HG03520 (cell line): ENCODE data around the gene SLC6A18.

ENCODE experiments used
- ATAC-seq: cut with Tn5 transposase; IDR thresholded peaks from one replicate; pipeline ENCODE4 v1.9.1; 2021; ENCODE audit warnings: mild to moderate bottlenecking, moderate library complexity; ENCODE audit not compliant: unreplicated experiment

The SLC6A18 gene

DNA sequence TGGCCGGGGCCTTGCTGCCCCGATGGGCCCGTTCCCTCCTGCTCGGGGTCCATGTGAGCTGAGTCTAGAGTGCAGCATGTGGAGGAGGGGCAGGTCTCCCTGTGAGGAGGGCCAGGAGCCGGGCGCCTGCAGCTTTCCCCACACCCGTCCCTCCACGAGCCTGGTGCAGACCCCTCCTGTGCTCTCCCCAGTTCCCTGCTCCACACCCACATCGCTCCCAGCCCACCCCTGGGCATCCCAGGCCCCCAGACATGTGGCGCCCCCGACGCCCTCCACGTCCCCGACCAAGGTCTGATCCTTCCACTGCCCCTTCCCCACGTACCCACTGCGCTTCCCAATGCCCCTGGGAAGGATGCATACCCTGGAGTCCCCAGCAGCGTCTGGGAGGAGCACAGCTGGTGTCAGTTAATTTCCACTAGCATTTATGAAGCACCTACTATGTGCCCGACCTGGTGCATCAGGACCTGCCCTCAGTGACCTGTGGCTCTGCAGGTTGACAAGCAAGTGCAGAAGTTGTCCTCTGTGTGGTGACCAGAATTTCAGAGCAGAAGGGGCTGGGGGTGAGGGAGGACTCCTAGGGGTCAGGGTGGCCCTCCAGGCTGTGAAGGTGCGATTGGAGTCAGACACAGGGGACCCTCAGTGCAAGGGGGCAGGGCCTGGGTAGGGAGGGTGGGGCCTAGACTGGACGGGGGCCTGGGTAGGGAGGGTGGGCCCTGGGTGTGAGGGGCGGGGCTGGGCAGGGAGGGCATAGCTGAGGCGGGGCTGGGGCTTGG, 10.8 kb upstream of the SLC6A18 start:
- no peak for ATAC-seq

DNA sequence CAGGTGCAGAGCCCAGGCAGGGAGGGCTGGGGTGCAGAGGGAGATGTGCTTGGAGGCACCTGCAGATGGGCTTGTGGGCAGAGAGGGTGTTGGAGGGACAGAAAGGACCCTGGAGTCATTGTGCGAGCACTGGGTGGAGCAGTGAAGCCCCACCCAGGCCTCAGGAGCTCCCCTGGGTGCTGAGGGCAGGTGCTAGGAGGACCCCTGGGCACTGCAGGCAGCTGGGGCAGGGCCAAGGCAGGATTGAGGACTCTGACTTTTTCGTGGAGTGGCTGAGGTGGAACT, 10.3 kb upstream of the SLC6A18 start:
- no peak for ATAC-seq

DNA sequence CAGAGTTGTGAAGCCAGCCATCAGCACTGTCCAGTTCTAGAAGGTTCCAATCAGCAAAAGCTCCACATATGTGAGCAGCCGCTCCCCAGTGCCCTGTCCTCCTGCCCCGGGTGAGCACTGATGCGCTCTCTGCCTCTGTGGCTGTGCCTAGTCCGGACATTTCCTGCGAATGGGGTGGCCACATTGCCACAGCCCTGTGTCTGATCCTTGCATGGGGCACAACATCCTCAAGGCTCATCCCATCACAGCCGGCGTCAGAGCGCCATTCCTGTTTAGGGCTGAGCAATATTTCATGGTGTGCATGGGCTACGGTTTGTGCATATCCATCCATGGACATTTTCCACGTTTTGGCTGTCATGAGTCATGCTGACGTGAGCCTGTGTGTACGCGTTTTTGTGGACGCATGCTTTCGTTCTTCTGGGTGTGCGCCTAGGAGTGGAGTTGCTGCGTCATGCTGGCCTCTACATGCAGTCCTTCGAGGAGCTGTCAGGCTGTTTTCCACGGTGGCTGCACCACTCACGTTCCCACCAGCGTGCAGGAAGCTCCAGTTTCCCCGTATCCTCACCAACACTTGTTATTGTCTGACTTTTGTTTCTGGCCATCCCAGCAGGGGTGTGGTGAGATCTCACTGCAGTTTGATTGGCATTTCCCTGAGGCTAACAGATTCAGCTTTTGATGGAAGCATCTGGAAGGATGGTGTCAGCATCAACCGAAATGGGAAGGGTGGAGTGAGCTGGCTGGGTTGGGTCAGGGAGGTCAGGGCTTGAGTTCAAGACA, 9.7 kb upstream of the SLC6A18 start:
- ATAC-seq = no peak

DNA sequence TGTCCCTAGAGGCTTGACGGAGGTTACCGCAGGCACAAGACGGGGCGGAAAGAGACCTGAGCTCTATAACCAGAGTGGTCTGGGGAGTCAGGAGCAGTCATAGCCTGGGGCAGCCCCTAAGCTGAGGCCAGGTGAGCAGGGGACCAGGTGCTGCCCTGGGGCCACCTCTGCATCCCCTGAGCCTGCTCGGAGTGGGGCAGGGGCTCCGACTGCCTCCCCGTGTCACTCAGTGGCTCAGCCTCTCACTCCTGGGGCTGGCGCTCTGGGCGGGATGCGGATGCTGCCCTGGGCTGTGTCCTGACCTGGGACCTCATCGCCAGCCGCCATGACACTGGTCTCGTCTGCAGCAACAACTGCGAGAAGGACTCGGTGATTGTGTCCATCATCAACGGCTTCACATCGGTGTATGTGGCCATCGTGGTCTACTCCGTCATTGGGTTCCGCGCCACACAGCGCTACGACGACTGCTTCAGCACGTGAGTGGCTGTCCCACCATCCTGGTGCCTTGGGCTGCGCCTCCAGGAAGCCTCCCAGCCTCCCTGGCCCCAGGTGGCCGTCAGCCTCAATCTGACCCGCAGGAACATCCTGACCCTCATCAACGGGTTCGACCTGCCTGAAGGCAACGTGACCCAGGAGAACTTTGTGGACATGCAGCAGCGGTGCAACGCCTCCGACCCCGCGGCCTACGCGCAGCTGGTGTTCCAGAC, 8.8 kb upstream of the SLC6A18 start:
- no peak for ATAC-seq

DNA sequence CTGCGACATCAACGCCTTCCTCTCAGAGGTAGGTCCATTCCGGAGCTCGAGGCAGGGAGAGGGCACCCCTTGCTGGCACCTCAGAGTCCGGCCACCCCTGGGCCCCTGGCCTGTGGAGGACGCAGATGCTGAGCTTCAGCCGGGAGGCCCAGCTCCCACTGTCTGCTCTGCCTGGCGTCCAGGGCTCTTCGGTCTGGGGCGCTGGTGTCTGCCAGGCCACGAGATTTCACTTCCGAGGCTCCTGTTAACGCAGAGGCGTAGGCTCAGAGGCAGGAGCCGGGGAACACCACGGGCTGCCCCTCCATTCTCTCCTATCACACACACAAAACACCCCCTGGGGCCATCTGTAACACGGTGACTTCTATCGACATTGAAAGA, 8.3 kb upstream of the SLC6A18 start:
- ATAC-seq = no peak

DNA sequence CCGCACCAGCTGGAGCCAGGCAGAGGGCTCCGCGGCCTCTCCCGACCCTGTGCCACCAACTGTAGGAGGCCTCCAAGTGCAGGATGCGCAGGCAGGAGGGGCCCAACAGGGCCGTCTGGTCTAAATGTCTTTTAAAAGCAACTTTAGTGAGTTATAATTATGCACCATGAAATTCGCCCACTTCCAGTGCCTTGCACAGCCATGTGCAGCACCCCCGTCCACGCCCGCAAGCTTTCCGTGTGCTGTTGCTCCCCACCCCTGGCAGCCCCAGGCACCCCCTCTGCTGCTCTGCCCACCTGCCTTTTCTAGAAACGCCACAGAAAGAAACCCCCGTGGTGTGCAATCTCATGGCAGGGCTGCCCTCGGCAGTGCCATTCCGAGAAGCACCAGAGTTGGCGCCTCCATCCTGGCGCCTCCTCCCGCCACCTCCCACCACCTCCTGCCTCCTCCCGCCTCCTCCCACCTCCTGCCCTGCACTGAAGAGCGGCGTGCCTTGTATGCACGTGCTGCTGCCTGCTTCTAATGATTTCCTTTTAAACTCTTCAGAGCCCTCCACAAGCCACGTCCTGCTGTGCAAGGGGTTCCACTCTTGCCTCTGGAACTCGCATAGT, 7.5 kb upstream of the SLC6A18 start:
- ATAC-seq = no peak

DNA sequence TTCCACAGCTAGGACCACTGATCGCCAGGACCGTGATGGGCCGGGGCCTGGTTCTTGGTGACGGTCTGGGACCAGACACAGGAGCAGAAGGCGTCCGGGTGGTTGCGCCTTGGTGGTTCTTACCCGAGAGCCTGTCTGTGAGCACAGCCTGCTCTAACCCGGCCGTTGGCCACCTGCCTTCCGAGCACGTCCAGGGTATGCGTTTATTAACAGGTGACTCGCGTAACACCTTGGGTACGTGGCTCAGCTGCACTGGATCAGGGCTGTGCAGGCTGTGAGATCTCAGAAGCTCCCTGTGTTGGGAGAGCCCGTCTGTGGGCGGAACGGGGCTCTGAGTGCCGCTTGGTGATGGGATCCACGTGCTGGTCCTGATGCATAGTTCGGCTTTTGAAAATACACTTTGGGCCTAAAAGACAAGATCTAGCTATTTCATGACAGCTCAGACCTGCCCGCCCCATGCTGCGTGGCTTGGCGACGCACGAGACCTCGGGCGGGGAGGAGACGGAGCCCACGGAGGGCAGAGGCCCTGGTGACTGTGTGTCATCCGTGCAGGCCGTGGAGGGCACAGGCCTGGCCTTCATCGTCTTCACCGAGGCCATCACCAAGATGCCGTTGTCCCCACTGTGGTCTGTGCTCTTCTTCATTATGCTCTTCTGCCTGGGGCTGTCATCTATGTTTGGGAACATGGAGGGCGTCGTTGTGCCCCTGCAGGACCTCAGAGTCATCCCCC, 6.7 kb upstream of the SLC6A18 start:
- ATAC-seq = no peak

DNA sequence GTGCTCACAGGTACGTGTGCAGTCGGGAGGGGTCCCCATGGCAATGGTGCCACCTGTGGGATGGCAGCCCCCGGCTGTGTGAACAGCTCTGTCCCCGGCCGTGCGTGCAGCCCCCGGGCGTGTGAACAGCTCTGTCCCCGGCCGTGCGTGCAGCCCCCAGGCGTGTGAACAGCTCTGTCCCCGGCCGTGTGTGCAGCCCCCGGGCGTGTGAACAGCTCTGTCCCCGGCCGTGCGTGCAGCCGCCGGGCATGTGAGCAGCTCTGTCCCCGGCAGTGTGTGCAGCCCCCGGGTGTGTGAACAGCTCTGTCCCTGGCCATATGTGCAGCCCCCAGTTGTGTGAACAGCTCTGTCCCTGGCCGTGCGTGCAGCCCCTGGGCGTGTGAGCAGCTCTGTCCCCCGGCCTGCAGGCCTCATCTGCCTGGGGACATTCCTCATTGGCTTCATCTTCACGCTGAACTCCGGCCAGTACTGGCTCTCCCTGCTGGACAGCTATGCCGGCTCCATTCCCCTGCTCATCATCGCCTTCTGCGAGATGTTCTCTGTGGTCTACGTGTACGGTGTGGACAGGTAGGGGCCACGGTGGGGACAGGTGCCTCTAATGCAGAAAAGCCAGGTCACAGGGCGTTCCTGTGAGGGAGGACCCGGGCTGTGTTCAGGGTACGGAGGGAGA, 5.9 kb upstream of the SLC6A18 start:
- no peak for ATAC-seq

DNA sequence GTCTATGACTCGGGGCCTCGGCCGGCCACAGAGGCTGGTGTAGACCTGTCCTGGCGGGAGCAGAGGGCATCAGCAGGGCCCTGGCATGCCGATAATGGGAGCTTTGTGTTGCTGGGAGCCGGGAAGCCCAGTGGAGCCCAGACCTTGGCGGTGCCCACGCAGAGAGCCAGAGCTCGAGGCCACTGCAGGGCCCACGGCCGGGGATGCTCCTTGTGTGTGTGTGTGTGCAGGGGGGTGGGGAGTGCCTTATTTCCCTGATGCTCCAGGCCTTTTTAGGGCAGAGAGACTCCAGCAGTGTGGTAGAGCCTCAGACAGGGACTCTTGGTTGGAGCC, 5.4 kb upstream of the SLC6A18 start:
- no peak for ATAC-seq

DNA sequence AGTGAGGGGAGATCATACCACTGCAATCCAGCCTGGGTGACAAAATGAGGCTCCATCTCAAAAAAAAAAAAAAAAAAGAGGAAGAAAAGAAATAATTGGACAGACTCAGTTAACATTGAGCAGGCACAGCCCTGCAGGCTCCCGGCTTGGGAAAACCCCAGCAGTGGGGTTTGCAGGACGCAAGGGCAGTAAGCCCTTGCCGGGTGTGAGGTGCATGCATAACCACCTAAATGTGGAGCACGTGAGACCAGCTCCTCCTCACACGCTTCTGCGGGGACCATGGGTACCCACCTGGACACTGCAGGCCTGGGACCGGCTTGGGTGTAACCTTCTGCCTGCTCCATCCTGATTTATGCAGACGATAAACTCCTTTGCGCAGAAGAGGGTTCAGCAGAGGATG, 4.8 kb upstream of the SLC6A18 start:
- no peak for ATAC-seq

DNA sequence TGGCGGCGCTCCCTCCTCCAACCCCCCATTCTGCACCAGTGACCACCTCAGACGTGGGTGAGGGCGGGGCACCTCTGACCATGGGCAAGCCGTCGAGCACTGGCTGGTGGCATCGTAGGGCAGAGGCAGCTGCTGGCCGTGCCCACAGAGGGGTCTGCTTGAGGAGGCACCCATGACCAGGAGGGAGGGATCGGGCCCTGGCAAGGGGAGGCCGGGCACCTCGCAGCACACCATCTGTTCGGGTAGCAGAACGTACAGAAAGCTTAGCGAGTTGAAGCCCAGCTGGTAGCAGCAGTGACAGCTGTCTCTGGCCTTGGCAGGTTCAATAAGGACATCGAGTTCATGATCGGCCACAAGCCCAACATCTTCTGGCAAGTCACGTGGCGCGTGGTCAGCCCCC, 4.3 kb upstream of the SLC6A18 start:
- no peak for ATAC-seq

DNA sequence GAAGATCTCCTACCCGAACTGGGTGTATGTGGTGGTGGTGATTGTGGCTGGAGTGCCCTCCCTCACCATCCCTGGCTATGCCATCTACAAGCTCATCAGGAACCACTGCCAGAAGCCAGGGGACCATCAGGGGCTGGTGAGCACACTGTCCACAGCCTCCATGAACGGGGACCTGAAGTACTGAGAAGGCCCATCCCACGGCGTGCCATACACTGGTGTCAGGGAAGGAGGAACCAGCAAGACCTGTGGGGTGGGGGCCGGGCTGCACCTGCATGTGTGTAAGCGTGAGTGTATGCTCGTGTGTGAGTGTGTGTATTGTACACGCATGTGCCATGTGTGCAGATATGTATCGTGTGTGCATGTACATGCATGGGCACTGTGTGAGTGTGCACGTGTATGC, 3.5 kb upstream of the SLC6A18 start:
- ATAC-seq = no peak

DNA sequence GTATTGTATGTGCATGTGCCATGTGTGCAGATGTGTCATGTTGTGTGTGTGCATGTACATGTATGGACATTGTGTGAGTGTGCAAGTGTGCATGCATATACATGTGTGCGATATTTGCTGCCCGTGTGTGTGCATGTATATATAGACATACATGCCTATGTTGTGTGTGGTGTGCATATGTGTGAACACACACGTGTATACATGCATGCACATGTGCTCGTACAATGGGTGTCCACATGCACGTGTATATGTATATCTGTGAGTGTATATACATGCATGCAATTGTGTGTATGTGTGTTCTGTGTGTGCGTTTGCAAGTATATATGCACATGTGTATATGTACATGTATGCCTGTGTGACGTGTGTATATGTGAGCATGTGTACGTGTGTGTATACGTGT, 3.0 kb upstream of the SLC6A18 start:
- ATAC-seq = no peak

DNA sequence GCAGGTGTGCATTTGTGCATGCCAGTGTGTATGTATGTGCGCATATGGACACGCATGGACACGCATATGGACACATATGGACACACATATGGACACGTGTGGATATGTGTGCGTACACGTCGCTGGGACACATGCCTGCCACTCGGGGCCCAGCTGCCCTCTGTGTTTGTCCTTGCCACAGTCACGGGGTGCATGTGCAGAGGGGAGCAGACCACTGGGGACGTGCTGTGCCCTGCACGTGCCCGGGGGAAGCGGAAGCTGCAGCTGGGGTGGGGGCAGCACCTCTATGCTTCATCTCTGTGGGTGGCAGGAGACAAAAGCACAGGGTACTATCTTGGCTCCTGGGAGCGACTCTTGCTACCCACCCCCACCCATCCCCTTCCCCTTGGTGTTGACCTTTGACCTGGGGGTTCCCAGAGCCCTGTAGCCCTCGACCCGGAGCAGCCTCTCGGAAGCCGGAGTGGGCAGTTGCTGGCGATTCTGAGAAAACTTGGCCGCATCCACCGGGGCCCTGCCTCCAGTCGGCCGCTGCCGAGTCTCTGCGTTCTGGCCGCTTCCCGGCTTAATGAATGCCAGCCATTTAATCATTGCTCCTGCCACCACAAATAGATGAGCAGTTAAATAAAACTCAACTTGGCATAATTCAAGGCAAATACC, 2.4 kb upstream of the SLC6A18 start:
- ATAC-seq = no peak

DNA sequence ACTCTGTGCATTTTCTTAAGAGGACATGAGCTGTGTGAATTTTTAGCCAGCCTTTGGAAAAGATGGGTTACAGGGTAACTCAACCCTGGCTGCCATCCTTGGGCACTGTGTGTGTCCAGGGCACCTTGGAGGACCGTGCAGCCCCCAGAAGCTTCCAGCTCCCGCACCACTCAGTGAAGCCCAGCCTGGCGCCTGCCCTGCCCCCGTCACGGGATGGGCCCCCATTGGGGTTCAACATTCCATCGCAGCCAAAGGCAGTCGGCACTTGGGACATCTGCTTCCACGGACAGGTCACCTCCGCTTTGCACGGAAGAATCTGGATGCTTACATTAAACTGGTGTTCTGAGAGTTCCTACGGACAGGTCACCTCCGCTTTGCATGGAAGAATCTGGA, 1.9 kb upstream of the SLC6A18 start:
- no peak for ATAC-seq

DNA sequence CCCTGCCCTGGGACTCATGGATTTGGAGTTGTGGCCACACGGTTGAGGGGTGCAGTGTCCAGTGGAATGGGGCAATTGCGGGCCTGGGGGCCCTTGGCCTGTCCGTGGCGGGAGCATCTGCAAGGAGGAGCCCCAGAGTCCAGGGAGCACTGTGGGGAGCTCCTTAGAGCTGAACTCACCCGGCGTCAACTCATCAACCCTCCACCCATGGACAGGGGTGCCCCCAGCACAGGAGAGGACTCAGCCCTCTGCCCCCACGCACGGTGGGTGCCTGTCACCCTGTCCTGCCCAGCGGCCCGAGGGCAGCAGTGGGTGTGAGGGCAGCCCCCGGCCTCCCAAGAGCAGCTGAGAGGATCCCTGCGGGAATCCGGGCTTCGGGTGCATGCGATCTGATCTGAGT, 550 bp upstream of the SLC6A18 start:
- no peak for ATAC-seq

DNA sequence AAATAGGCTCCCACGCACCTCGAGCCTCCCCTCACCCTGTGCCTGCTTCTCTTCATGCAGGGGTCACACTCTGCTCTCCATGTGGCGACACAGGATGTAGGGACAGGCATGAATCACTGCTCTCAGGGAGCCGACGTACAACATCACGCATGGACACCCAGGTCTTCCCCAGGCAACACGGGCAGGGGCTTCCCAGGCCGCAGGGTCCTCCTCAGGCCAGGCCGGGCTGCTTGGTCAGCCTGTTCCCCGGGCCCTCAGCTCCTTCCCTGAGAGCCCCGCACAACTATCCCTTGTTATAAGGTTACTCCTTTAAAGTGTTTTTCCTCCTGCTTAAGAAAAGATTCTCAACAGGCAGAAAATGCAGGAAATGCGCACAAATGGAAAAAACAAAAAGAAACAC, 1.1 kb downstream of the SLC6A18 start:
- ATAC-seq = no peak

DNA sequence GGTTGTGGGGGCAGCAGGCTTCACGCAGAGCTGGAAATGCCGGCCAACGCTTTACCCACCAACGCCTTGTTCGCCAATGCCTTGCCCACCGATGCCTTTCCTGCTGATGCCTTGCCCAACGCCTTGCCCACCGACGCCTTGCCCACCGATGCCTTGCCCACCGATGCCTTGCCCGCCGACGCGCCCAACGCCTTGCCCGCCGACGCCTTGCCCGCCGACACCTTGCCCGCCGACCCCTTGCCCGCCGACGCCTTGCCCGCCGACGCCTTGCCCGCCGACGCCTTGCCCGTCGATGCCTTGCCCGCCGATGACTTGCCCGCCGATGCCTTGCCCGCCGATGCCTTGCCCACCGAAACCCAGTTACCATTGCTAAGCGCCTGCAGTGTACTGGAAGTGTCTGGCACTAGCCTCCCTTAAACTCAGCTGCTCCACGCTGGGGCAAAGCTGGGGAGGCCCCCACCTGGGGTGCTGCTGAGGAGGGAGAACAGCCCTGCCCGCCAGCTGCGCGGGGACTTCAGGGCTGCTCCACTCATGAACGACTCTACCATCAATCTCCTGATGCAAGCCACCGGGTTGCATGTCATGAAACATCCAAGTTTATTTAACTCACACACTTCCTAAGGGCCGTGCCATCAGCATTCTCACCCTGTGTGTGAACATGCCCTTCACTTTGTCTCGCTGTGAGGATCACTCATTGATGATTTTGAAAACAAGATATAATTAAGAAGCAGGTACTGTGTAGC, 1.8 kb downstream of the SLC6A18 start:
- ATAC-seq = no peak

DNA sequence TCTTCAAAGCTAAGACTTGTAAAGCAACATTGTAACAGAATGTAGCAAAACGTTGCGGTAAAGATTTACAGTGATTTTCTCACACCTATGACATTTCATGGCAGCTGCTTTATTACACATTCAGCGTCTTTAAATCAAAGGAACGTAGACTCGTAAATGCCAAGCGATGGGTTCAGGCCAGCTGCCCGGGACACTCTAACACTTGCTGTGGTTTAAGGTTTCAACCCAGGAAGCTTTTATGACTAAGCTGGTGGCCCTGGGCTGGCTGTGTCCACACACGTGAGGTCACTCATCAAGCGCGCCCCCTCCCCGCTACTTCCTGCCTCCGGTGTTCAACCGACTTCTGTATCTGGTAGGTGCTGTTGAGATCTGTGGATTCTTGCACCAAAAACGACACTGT, 2.5 kb downstream of the SLC6A18 start:
- ATAC-seq = no peak

DNA sequence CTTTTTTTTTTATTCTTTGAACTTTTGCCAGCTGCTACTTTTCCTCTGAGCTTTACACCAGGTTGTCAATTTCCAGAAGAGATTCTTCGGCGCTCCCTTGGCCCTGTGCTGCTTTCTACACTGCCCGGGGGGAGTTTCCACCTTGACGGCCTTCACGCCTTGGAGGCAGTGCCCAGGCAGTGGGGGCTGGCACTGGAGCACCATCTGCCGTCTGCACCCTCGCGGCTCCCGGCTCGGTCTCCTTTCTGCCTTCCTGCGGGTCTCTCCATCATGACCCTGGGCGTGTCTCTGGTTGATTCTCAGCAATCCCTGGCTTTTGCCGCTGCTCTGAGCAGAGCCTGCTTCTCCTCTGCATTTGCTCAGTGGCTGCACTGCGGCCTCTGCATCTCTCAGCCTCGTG, 2.9 kb downstream of the SLC6A18 start:
- no peak for ATAC-seq
